Transverse colon (tissue), 4 donors: Measurements from ENCODE around the gene CCDC40. TPM values are rescaled to one million over a fixed set of nuclear protein-coding genes. Genes with fewer than 3 reads are reported as not detected.

ENCODE experiments used
- DNase-seq: peaks from one replicate; pipeline ENCODE4 v3.0.0-alpha.2; 2019
- H3K27ac ChIP-seq, 4 donors: fragments of 200-600 bp; sonication (generic); 2 replicates each; pipeline ENCODE4 v1.5.1; 2016 to 2018; ENCODE audit warnings: inconsistent platforms in 4 of 4
- H3K27me3 ChIP-seq: fragments of 200-600 bp; sonication (generic); 2 replicates; pipeline ENCODE4 v1.5.1; 2017; ENCODE audit warnings: inconsistent platforms
- H3K36me3 ChIP-seq, 4 donors: fragments of 200-600 bp; sonication (generic); 2 replicates each; pipeline ENCODE4 v1.5.1; 2017 to 2019; ENCODE audit warnings: inconsistent platforms in 4 of 4
- H3K4me1 ChIP-seq, 4 donors: fragments of 200-600 bp; sonication (generic); 2 replicates each; pipeline ENCODE4 v1.5.1; 2017 to 2020; ENCODE audit warnings: inconsistent platforms in 4 of 4
- H3K4me3 ChIP-seq, 4 donors: fragments of 200-600 bp; sonication (generic); 1 replicate in 1 of 4; 2 replicates in 3 of 4; pipeline versions ENCODE4 v1.5.1 to v1.6.1; 2017 to 2019; ENCODE audit warnings: inconsistent platforms in 4 of 4
- H3K9me3 ChIP-seq, 2 donors: fragments of 200-600 bp; sonication (generic); 2 replicates each; pipeline ENCODE4 v1.5.1; 2017 to 2019; ENCODE audit warnings: inconsistent platforms in 2 of 2
- EP300 ChIP-seq: sonication (generic); formaldehyde crosslinking; IDR thresholded peaks from one replicate; pipeline ENCODE4 v1.6.1; 2017; ENCODE audit warnings: antibody characterized with exemption, low read depth
- POLR2A ChIP-seq: fragments of 450-650 bp; IDR thresholded peaks from one replicate; pipeline ENCODE4 v1.6.1; 2016; ENCODE audit warnings: antibody characterized with exemption, mild to moderate bottlenecking, moderate library complexity
- POLR2AphosphoS5 ChIP-seq, 3 donors: sonication (generic); formaldehyde crosslinking; IDR thresholded peaks; one replicate each; pipeline ENCODE4 v1.6.1; 2016; ENCODE audit warnings: antibody characterized with exemption in 3 of 3
- WGBS, 2 donors: methylation state at CpG; one replicate each; pipeline ENCODE4 v1.1.5; 2018; ENCODE audit warnings: low coverage in 1 of 2; 5-methylcytosine and 5-hydroxymethylcytosine counted together
- in situ Hi-C, 4 donors: fragments of 200-750 bp; cut with MboI; loops; one replicate each; pipeline versions ENCODE4 v1.15.0 to v1.15.1; 2017; ENCODE audit warnings: low sequenced_read_pairs in 3 of 4, low pct_ligation_motif_present in 1 of 4, low pct_unique_long_range_greater_than_20kb in 1 of 4
- intact Hi-C: fragments of 100-400 bp; cut with DNase I; formaldehyde crosslinking; loops from one replicate; pipeline ENCODE4 v1.15.1; 2023; ENCODE audit warnings: low total_unique reads
- total RNA-seq, 4 donors: library from RNA; depleted of rRNA; stranded (reverse); fragments of >200 nt; gene quantifications; one replicate each; pipeline ENCODE4 v1.1.0, GENCODE V29; 2016
- TF ChIP-seq, protein P1 (sequence below), 5 experiments: fragments of 200-600 bp in 3 of 5; fragments of 450-650 bp in 2 of 5; sonication (generic) in 3 of 5; IDR thresholded peaks; 1 replicate in 2 of 5; 2 replicates in 3 of 5; pipeline ENCODE4 v1.5.1; 2016 to 2017; ENCODE audit warnings: antibody characterized with exemption in 5 of 5, inconsistent platforms in 3 of 5, mild to moderate bottlenecking in 2 of 5, moderate library complexity in 1 of 5

Gene CCDC40
- total RNA-seq, 4 donors from 2014 or later: 0.75 to 2.8 (median 2.0) TPM

DNA sequence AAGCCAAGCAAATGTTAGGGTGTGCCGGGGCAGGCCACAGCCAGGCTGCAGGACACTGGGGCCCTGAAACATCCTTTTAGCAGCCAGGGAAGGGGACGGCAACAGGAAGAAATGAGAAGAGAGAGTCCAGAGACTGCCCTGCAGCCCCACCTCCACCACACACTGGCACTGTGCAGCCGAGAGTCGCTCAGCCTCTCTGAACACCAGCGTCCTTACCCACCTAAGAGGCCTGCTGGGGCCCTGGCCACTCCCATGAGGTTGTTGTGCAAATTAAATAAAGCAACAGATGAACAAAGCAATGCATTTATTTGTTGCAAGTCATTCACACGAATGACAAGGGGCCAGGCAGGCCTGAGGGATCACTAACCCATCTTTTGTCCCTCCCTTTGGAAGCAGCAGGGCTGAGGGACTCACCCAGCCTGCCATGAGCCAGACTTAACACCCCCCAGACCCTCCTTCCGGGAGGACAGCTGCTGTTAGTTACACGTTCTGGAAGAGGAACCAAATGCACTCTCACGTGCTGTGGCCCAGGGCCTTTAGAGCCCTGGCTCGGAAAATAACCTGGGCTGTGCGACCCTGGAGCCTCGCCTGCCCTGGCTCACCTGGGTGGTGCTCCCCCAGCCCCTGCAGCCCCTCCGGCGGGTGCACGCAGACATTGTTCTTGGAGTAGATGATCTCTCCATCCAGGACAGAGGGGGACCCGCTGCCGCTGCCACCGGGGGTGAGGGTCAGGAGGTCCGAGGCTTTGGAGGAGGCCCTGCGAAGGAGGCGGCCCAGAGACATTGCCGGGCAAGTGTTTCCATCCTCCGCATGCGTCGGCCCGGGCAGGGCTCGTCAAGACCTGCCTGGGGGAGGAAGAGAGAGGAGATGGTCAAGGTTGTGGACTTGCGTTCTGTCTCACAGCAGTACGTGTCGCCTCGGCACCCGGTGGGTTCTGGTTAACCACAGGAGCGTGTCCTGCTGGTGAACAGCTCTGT is 23.4 kb upstream of the CCDC40 start:
- in situ Hi-C loops: no loop called here
- DNase-seq: no peak
- Histone ChIP-seq H3K9me3 (no peaks in the 10 kb centered on the region), H3K36me3 (no peaks in the 10 kb centered on the region), H3K4me3 (no peak overlapping the region), H3K27ac (no peak overlapping the region), H3K27me3 (no peaks in the 10 kb centered on the region), H3K4me1 (peaks cover 4 to 5% (median 4%) of the 10 kb centered on the region in 4 donors)
- intact Hi-C loops: no loop called here
- WGBS, 2 donors: 87 to 92% methylated on average over 2 to 30 of the region's 33 CpGs
- TF ChIP-seq, protein P1, sequence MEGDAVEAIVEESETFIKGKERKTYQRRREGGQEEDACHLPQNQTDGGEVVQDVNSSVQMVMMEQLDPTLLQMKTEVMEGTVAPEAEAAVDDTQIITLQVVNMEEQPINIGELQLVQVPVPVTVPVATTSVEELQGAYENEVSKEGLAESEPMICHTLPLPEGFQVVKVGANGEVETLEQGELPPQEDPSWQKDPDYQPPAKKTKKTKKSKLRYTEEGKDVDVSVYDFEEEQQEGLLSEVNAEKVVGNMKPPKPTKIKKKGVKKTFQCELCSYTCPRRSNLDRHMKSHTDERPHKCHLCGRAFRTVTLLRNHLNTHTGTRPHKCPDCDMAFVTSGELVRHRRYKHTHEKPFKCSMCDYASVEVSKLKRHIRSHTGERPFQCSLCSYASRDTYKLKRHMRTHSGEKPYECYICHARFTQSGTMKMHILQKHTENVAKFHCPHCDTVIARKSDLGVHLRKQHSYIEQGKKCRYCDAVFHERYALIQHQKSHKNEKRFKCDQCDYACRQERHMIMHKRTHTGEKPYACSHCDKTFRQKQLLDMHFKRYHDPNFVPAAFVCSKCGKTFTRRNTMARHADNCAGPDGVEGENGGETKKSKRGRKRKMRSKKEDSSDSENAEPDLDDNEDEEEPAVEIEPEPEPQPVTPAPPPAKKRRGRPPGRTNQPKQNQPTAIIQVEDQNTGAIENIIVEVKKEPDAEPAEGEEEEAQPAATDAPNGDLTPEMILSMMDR (IDR thresholded peaks at IDR 0.05): no peak
- no peak for TF ChIP-seq POLR2AphosphoS5 (IDR thresholded peaks at IDR 0.05)
- TF ChIP-seq POLR2A: no peak
- TF ChIP-seq EP300: no peak

DNA sequence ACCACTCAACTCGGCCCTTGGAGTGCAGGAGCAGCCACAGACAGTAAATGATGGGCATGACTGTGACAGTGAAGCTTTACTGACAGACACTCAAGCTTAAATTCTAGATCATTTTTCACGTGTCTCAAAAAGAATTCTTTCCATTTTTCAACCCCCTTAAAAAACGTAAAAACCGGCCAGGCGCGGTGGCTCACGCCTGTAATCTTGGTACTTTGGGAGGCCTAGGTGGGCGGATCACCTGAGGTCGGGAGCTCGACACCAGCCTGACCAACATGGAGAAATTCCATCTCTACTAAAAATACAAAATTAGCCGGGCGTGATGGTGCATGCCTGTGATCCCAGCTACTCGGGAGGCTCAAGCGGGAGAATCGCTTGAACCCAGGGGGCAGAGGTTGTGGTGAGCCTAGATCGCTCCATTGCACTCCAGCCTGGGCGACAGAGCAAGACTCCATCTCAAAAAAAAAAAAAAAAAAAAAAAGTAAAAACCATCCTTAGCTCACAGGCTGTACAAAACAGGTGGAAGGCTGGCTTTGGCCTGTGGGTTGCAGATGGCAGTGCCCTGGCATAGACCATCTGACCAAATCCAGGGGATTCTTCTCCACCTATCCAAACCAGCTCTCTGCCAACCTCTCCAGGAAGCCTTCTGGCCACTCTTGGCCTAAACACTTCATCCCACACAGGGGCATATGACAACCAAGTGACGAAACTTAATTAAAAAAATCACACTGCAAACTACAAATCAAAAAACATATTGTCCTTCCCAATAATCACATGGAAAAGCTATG is 19.0 kb upstream of the CCDC40 start:
- in situ Hi-C loops (no loop called here), intact Hi-C loops (no loop called here)
- Histone ChIP-seq H3K4me1 (peaks cover 0 to 10% (median 2%) of the 10 kb centered on the region in 4 donors), H3K27ac (no peak overlapping the region), H3K4me3 (no peak overlapping the region), H3K27me3 (no peaks in the 10 kb centered on the region), H3K36me3 (no peaks in the 10 kb centered on the region), H3K9me3 (no peaks in the 10 kb centered on the region)
- WGBS, 2 donors: 93 to 97% methylated on average over 9 to 18 of the region's 18 CpGs
- no peak for TF ChIP-seq POLR2AphosphoS5 (IDR thresholded peaks at IDR 0.05)
- TF ChIP-seq, protein P1 (IDR thresholded peaks at IDR 0.05): no peak
- no peak for TF ChIP-seq EP300
- TF ChIP-seq POLR2A: no peak
- DNase-seq: no peak

DNA sequence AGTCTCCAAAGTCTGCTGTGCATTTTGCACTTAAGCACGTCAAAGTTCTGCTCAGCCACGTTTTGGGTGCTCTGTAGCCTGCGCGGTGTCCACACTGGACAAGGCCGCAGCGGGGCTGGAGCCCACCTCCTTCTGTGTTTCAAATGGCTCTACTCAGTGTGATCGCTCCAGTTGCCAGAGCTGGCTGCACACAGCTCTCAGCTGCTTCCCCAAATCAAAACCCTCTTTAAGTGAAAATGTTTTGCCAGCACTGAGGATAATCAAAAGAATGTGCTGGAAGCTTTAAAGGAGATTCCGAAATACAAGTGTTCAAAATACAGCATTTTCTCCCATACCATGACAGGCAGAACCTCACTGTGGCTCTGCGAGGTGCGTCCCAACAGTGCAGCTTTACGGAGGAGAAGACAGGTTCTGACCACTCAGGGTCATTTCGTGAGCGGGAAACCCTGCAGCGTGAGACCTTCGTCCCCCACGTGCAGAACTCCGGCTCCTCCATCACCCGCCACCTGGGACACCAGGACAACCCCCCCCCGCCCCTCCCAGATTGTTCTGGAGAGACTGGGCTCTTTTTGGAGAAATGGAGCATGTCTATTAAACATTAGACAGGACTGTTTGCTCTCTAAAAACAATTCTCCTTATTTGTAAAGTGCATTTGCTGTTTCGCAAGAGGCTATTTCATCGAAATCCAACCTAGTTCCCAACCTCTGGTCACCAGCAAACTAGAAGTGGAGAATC is 17.4 kb upstream of the CCDC40 start:
- Histone ChIP-seq H3K36me3 (no peaks in the 10 kb centered on the region), H3K4me1 (peaks cover 0 to 17% (median 8%) of the 10 kb centered on the region in 4 donors), H3K27me3 (no peaks in the 10 kb centered on the region), H3K27ac (peak overlapping the region in 1 of 4 donors; percentile 0), H3K4me3 (no peak overlapping the region), H3K9me3 (no peaks in the 10 kb centered on the region)
- intact Hi-C loops (no loop called here), in situ Hi-C loops (no loop called here)
- TF ChIP-seq POLR2AphosphoS5 (IDR thresholded peaks at IDR 0.05) (no peak), EP300 (no peak), POLR2A (no peak)
- TF ChIP-seq, protein P1 (IDR thresholded peaks at IDR 0.05): no peak
- DNase-seq: no peak
- WGBS, 2 donors: 65 to 77% methylated on average over 2 to 21 of the region's 21 CpGs
